GM12872 (cell line): ENCODE data around the gene ARIH1.

Experiments
- TF ChIP-seq, protein P1 (sequence below): IDR thresholded peaks from 3 replicates; pipeline ENCODE4 v1.5.1; 2011; ENCODE audit warnings: low read depth, mild to moderate bottlenecking, low read length, moderate library complexity; ENCODE audit not compliant: insufficient read depth

Gene ARIH1

DNA sequence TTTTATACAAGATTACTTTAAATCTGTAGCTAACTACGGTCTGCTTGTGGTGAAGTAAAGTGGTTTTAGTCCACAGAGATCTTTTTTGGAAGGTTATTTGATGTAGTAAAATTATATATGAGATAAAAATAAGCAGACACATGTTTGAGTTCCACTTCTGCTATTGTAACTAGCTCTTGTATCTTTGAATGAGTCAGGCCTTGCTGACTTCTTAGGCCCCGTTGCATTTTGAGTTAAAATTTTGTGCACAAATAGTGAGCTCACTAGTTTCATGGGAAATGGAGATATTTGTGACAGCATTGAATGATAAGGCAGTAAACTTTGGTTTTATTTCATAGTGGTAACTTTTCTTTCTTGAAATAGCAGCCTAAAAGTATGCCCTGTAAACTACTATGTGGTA is 42.6 kb downstream of the ARIH1 start:
- TF ChIP-seq, protein P1, sequence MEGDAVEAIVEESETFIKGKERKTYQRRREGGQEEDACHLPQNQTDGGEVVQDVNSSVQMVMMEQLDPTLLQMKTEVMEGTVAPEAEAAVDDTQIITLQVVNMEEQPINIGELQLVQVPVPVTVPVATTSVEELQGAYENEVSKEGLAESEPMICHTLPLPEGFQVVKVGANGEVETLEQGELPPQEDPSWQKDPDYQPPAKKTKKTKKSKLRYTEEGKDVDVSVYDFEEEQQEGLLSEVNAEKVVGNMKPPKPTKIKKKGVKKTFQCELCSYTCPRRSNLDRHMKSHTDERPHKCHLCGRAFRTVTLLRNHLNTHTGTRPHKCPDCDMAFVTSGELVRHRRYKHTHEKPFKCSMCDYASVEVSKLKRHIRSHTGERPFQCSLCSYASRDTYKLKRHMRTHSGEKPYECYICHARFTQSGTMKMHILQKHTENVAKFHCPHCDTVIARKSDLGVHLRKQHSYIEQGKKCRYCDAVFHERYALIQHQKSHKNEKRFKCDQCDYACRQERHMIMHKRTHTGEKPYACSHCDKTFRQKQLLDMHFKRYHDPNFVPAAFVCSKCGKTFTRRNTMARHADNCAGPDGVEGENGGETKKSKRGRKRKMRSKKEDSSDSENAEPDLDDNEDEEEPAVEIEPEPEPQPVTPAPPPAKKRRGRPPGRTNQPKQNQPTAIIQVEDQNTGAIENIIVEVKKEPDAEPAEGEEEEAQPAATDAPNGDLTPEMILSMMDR = no peak

DNA sequence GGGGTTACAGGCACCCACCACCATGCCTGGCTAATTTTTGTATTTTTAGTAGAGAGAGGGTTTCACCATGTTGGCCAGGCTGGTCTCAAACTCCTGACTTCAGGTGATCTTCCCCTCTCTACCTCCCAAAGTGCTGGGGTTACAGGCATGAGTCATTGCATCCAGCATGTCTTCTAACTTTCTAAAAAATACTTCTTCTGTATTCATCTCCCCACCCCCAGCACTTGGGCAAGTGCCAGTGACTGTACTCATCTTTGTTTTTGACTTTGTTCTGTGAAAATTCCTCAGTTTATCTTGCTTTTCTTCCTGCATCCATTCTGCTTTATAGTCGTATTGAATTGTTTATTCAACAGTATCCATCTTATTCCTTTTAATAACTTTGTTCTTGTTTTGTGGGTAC is 47.6 kb downstream of the ARIH1 start:
- TF ChIP-seq, protein P1 = no peak

DNA sequence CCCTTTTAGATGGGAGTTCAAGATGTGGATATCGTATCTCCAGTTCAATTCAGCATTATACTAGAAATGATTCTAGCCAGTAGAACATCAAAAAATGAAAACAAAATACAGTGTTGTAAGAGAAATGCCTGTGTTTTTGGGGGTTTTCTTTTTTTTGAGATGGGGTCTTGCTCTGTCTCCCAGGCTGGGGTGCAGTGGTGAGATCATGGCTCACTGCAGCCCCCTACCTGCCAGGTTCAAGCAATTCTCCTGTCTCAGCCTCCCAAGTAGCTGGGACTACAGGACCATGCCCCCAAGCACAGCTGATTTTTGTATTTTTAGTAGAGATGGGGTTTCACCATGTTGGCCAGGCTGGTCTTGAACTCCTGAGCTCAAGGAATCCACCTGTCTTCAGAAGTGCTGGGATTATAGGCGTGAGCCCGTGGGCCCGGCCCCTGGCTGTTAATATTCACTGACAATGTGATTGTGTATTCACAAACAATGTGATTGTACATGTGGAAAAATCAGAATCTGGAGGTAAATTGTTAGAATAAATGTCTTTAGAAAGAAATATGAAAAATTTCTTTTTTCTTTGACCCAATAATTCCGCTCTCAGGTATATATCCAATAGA is 59.0 kb downstream of the ARIH1 start:
- TF ChIP-seq, protein P1 = peak; percentile 57

DNA sequence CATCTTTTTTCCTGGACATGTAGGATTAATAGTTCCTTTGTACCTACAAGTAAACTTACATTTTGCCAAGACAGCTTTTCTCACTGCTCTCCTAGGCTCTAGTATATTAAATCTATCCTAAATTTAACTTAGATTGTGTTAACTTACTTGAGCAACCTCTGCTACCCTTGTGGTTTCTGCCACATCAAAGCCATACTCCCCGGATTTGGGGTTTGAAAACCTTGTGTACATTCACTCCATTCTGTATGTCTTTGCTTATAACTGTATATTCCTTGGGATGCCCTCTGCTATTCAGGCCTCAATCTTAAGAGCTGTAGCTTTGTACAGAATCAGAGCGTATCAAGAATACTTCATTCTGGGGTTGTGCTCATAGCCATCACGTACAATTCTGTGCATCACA is 60.4 kb downstream of the ARIH1 start:
- TF ChIP-seq, protein P1 = no peak

DNA sequence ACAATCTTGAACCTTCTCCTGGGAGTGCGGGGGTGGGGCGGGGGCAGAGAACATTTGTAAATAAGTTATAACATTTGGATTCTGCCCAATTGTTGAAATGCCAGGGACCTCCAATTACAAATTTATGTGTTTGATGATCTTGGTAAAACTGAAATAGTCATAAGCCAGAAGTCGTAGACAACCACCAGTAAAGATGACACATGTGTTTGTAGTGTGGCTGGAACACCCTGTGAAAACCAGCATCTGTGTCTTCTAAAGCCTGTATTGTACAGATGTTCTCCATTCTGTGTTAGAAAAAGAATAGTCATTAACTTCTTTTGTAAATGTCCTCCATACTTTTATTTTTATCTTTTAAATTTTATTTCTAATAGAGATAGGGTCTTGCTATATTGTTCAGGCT is 61.8 kb downstream of the ARIH1 start:
- TF ChIP-seq, protein P1 = no peak

DNA sequence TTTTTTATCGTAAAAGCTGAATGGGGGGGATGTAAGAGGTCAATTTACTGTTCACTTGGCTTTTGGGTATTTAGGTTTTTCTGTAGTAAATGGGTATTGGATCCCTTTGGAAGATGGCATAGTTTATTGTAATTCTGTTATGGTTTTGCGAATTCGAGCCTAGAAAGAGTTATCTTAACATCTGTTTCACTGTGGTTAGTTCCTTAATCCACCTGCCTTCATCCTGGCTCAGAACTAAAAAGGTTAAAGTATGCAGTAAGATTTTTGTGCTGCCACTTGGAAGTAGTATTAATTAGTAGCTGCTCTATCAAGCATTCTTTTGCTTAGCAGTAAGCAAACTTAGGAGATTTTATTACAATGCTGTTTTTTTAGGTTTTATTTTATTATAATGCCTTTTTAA is 62.4 kb downstream of the ARIH1 start:
- TF ChIP-seq, protein P1 = no peak

DNA sequence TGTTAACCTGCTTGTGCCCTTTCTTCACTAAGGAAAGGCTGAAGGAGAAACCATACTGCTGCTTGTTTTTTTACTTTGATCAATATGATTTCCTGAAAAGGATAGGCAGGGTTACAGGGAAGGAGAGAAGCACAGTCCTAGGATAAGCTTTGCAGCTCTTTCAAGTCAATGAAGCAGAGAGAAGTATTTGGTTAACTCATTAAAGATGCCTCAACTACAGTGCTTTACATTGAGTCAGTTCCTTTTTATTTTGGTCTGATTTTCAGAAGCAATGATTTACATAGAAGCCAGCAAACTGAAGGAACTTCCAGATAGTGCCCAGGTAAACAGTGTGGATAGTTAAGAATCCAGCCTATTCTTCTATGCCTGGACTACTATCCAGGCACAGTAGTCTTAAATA is 64.8 kb downstream of the ARIH1 start:
- TF ChIP-seq, protein P1 = no peak

DNA sequence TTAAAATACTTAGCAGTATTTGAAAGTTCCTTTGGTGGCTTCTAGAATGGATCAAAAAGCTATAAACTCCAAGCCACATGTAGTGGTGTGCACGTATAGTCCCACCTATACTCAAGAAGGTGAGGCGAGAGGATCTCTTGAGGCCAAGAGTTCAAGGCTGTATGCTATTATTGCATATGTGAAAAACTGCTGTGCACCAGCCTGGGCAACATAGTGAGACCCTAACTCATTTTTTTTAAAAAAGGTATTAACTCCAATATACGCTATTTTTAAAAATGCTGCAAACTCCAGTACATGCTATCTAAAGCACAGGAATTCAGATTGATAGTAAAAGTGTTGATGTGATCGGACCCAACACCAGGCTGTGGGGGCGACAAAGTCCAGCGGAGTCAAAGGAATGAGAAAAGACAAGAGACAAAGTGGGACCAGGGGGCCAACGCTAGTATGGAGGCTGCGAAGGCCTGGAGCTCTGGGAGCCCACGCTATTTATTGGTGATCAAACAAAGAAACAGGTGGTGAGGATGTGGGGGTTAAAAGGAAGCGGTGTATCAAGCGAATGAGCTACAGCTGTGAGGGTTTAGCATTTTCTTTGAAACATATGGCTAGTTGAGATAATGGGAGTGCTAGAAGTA is 66.6 kb downstream of the ARIH1 start:
- TF ChIP-seq, protein P1 = no peak
